Choroid plexus epithelial cell (primary cell): Measurements from ENCODE around the gene MRRF.

ENCODE experiments used
- DNase-seq: peaks from one replicate; pipeline ENCODE4 v3.0.0-alpha.2; 2010; ENCODE audit warnings: low read depth
- H3K4me3 ChIP-seq: 2 replicates; pipeline ENCODE4 v1.5.1; 2011; ENCODE audit warnings: low read depth, mild to moderate bottlenecking, control low read depth, low read length, moderate library complexity
- TF ChIP-seq, protein P1 (sequence below): conservative IDR thresholded peaks from 2 replicates; pipeline ENCODE4 v1.5.1; 2011; ENCODE audit warnings: low read depth, mild to moderate bottlenecking, control low read depth, inconsistent platforms, low read length, moderate library complexity

MRRF gene

DNA sequence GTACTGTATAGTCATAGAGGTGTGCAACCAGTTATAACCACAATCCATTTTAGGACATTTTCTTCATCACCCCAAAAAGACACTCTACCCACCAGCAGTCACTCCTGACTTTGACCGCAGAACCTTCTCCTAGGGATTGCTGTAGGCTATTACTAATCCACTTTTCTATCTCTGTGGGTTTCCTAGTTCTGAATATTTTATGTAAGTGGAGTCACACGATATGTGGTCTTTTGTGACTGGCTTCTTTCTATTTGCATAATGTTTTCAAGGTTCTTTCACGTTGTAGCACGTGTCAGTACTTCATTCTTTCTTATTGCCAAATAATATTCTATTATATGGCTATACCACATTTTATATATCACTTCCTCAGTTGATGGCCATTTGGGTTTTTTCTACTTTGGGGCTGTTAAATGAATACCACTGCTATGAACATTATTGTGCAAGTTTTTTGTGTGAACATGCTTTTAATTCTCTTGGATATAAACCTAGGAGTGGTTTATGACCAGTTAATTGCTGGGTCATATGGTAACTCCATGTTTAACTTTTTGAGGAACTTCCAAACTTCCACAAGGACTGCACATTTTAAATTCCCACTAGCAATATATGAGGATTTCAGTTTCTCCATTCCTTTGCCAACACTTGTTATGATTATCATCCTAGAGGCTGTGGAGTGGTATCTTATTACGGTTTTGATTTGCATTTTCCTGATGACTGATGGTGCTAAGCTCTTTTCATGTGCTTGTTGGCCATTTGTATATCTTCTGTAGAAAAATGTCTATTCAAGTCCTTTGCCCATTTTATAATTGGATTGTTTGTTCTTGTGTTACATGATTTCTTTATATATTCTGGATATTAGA lies 37.8 kb downstream of the MRRF start:
- DNase-seq, result no peak
- no peak overlapping the region for H3K4me3 ChIP-seq
- TF ChIP-seq, protein P1, sequence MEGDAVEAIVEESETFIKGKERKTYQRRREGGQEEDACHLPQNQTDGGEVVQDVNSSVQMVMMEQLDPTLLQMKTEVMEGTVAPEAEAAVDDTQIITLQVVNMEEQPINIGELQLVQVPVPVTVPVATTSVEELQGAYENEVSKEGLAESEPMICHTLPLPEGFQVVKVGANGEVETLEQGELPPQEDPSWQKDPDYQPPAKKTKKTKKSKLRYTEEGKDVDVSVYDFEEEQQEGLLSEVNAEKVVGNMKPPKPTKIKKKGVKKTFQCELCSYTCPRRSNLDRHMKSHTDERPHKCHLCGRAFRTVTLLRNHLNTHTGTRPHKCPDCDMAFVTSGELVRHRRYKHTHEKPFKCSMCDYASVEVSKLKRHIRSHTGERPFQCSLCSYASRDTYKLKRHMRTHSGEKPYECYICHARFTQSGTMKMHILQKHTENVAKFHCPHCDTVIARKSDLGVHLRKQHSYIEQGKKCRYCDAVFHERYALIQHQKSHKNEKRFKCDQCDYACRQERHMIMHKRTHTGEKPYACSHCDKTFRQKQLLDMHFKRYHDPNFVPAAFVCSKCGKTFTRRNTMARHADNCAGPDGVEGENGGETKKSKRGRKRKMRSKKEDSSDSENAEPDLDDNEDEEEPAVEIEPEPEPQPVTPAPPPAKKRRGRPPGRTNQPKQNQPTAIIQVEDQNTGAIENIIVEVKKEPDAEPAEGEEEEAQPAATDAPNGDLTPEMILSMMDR, result no peak

DNA sequence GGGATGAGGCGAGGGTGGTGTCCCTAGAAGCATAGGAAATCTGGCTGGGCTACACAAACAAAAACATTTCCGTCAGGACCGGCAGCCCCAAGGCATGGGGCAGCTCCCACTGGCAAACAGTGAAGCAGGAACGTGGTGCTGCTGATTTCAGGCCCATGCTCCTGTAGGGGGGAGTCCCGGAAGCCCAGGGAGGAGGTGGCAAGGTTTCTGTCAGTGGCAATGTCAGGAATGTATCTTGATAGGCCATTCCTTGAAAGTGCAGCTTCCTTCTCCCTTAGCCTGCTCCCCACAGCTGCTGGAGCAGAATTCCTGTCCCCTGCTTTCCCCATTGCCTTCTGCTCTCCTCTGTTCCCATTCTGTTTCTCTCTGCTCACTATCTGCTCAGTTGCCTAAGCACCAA lies 42.4 kb downstream of the MRRF start:
- TF ChIP-seq, protein P1, result no peak
- no peak for DNase-seq

DNA sequence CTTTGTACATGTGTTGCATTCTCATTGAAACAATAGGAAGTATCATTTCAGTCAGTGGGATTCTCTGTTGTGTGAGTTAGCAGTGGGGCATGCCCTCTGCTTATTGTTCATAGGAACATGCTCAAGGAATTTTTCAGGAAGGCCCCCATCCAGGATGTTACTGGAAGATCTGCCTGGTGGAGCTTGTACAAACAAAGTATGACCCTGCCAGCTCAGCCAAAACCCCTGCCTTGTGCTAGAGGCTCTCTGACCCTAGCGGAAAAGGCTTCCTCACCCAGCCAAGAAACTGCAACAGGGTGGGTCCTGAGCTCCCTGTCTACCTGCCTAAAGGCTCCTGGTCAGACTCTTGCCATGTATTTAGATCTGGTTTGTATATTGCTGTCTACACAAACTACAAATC lies 43.2 kb downstream of the MRRF start:
- TF ChIP-seq, protein P1, result no peak
- no peak overlapping the region for H3K4me3 ChIP-seq
- DNase-seq, result no peak

More for the DNA sequence above, 42.4 kb downstream of the MRRF start:
- H3K4me3 ChIP-seq, result no peak overlapping the region

DNA sequence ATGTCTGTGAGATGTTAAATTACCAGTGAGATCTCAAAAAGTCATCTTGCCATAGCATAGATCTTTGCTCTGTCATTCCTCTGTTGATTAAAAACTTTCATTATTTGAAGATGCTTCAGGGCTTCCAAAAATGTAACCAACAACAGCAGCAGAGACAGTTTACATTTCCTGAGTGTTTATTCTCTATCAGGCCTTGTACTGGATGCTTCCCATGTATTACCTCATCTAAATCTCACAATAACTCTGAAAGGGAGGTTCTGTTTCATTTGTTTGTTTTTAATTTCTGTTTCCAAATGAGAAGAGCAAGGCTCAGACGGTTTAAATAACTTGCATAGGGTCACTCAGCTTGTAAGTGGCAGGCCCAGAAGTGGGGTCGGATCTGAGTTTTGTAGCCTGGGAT lies 45.2 kb downstream of the MRRF start:
- no peak overlapping the region for H3K4me3 ChIP-seq
- no peak for DNase-seq
- TF ChIP-seq, protein P1, result no peak

DNA sequence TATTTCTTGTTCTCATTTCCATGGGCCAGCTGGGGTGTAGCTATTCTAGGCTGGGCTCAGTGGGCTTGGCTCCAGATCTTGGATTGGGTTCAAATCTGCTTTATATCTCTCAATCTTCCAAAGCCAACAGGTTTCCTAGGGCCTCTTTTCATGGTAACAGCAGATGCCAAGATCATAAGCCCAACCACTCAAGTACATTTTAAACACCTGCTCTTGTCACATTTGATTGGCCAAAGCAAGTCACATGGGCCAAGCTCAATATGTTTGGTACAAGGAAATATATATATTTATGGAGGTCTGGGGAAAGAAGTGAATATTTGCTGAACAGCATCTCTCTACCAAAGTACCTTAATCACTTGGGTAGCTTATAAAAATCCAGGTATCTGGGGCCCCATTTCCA lies 49.5 kb downstream of the MRRF start:
- DNase-seq, result no peak
- no peak overlapping the region for H3K4me3 ChIP-seq
- TF ChIP-seq, protein P1, result no peak

DNA sequence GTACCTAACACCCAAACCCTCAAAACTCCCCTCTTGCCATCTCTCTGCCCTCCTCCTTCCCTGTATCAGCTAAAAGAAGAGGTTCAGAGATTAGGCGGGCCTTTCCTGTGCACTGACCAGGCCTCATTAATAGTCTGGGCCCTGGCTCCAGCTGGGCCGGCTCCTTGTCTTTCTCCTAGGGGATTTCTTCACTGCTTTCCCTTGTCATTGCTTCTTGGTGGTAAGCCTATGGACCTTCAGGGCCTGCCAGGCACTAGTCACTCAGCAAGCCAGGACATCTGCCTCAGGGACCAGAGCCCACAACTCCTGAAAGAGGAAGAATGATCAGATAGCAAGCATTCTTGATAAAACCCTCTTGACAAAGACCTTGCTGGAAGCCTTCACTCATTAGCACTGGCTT lies 50.9 kb downstream of the MRRF start:
- TF ChIP-seq, protein P1, result no peak
- DNase-seq, result no peak

DNA sequence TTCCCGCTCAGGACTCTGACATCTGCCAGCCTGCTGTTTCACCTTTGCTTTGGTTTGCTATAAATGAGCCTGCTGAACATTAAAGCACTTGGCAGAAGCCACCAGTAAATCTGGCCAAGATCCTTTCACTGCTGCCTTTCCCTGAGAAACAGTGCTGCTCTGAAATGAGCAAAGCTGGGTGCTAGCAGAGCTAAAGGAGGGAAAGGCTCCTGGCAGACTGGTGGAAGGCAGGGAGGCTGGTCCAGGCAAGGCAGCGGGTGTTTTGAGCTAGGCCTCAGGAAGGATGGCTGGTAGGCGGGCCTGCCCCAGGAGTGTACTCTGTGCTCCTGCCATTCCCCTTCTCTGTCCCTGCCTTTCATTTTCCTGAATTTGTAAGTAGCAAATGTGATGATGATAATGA lies 53.6 kb downstream of the MRRF start:
- H3K4me3 ChIP-seq, result no peak overlapping the region
- TF ChIP-seq, protein P1, result no peak
- no peak for DNase-seq

More for the DNA sequence above, 50.9 kb downstream of the MRRF start:
- H3K4me3 ChIP-seq, result no peak overlapping the region
